GM12865 (cell line): ENCODE measurements around the gene NRDE2.

Source experiments
- DNase-seq: peaks from one replicate; pipeline ENCODE4 v3.0.0; 2010; ENCODE audit warnings: low read depth
- H3K4me3 ChIP-seq: 2 replicates; pipeline ENCODE4 v1.5.1; 2011; ENCODE audit warnings: mild to moderate bottlenecking, low read depth, low read length, control low read depth
- CTCF ChIP-seq: IDR thresholded peaks from 2 replicates; pipeline ENCODE4 v1.5.1; 2011; ENCODE audit warnings: low read length, control low read depth, low read depth, inconsistent platforms; ENCODE audit not compliant: insufficient read depth; ENCODE audit errors: missing control alignments

NRDE2 gene

GRCh38 chr14:90278199-90279175, 53.3 kb downstream of the NRDE2 start:
- no peak overlapping the region for H3K4me3 ChIP-seq
- DNase-seq, result no peak
- no peak for TF ChIP-seq CTCF

GRCh38 chr14:90277581-90278198, 54.1 kb downstream of the NRDE2 start:
- DNase-seq, result no peak
- H3K4me3 ChIP-seq, result no peak overlapping the region
- no peak for TF ChIP-seq CTCF

GRCh38 chr14:90276646-90277367, 54.9 kb downstream of the NRDE2 start:
- DNase-seq, result no peak
- H3K4me3 ChIP-seq, result no peak overlapping the region
- no peak for TF ChIP-seq CTCF

DNA sequence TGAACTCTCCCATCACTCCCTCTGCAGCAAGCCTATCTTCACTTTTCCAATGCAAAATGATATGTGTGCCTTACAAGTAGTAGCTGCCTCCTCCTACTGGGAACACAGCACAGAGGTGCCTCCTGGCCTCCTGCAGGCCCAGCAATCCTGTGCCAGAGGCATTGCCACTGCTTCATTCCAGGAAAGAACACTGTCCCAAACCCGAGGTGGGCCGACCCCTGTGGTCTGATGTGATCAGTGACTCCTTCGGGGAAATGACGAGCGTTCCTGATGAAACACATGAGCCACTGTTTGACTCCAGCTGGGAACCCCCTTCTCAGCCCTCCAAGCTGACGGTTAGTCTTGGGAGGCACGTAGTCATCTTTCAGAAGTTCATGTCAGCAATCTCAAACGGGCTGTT, 55.9 kb downstream of the NRDE2 start:
- DNase-seq, result no peak
- TF ChIP-seq CTCF, result no peak
- no peak overlapping the region for H3K4me3 ChIP-seq

DNA sequence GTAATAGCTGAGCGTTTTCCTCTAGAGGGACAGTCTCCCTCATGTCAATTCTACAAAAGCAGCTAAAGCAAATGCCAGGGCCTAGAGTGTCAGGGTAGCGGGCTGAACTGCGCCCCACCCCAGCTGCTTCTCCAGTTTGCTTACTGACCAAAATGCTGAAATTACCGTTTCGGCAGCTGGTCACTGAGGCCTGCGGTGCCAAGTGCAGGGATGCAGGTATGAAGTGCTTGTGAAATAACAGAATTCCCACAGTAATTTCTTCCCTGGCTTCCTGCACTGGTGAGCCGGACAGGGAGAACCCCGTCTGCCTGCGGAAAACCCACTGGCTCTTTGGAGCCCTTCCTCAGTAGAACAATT, 56.3 kb downstream of the NRDE2 start:
- no peak for TF ChIP-seq CTCF
- no peak overlapping the region for H3K4me3 ChIP-seq
- no peak for DNase-seq

DNA sequence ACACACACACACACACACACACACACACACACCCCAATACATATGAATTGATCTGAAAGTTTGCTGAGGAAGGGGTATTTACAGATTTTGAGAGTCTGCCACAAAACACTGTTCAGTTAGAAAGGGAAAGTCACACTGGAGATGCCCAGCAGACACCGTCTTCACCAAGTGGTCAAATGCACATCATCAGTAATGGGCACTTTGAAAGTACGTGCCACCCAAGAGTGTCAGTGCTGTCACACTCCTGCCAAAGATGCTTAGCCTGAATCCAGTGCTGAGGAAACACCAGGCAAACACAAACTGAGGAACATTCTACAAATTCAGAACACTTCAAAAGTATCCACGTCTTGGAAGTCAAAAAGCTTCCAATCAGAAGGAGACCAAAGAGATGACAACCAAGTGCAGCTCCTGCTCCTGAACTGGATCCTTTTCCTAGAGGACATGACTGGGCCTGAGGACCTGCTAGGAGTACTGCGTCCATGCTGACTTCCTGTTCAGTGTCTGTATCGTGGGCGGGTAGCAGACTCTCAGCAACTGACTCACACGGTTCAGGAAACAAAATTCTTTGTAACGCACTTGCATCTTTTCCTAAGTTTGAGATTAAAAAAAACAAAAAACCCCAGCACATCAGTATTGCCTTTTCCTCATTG, 56.8 kb downstream of the NRDE2 start:
- TF ChIP-seq CTCF, result no peak
- DNase-seq, result no peak
- no peak overlapping the region for H3K4me3 ChIP-seq
